Measurements from ENCODE around the gene KIF6.

DNA sequence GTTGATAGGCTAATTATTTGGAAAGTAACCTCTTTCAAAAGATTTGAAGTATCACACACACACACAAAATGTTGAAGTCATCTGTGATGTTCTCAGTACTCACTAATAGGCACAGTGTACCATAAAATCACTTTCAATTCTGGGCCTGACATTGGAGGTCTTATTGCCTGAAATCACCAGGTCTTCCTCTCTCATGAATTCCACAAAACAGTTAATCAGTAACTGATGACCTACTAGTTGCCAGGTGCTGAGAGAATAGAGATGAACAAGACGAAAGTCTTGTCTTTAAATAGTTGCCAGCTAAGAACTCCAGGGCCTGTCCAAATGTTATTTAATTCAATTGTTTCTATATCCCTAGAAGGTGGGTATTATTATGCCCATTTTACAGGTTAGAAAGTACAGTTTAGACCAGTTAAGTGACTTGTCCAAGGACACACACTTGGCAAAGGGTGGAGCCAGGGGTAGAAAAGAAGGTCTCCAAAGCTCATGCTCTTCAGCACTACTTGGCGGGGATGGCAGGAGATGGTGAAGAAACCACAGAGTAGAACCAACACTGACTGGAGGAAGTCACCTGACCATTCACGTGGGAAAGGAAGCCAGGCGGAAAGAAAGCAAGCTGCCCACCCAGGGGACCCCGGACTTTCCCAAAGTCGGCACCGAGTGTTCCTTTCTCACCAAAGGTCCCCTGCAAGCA lies 116.4 kb downstream of the KIF6 start:
- no peak for TF ChIP-seq EP300 (IDR thresholded peaks at IDR 0.05)
- TF ChIP-seq, protein P1, sequence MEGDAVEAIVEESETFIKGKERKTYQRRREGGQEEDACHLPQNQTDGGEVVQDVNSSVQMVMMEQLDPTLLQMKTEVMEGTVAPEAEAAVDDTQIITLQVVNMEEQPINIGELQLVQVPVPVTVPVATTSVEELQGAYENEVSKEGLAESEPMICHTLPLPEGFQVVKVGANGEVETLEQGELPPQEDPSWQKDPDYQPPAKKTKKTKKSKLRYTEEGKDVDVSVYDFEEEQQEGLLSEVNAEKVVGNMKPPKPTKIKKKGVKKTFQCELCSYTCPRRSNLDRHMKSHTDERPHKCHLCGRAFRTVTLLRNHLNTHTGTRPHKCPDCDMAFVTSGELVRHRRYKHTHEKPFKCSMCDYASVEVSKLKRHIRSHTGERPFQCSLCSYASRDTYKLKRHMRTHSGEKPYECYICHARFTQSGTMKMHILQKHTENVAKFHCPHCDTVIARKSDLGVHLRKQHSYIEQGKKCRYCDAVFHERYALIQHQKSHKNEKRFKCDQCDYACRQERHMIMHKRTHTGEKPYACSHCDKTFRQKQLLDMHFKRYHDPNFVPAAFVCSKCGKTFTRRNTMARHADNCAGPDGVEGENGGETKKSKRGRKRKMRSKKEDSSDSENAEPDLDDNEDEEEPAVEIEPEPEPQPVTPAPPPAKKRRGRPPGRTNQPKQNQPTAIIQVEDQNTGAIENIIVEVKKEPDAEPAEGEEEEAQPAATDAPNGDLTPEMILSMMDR (IDR thresholded peaks at IDR 0.05) = no peak

Measured in esophagus muscularis mucosa (tissue), 3 donors.